ENCODE results near the gene TMED5. TPM values are rescaled to one million over a fixed set of nuclear protein-coding genes. Genes with fewer than 3 reads are reported as not detected.
"Not testable (repeated sequence)": the region's sequence is repeated elsewhere in the genome, so short reads cannot be mapped to it uniquely, and the experiment has no call there.

The TMED5 gene
- total and polyA plus RNA-seq, 12 donors: 8.5 to 181 (median 85.7) TPM

GRCh38 chr1:93164816-93165215 is 15.4 kb downstream of the TMED5 start:
- 89 to 96% (median 91%) methylated on average over 2 of the region's 2 CpGs for WGBS, 4 donors
- TF ChIP-seq CTCF (IDR thresholded peaks at IDR 0.05): no peak
- TF ChIP-seq POLR2A (IDR thresholded peaks at IDR 0.05): no peak
- H3K4me3 ChIP-seq: no peak overlapping the region
- intact Hi-C loops (cut with DNase I): no loop called here
- no peaks in the 10 kb centered on the region for H3K27me3 ChIP-seq
- H3K4me1 ChIP-seq (replicated peaks in 1 of 2): peaks cover 0 to 10% of the 10 kb centered on the region in 2 donors
- no peaks in the 10 kb centered on the region for H3K36me3 ChIP-seq (replicated peaks in 1 of 2)
- no peak for DNase-seq
- peaks cover 0 to 6% (median 0%) of the 10 kb centered on the region in 3 donors for H3K9me3 ChIP-seq (replicated peaks in 1 of 3)
- H3K27ac ChIP-seq: no peak overlapping the region

GRCh38 chr1:93163314-93163713 is 16.9 kb downstream of the TMED5 start:
- DNase-seq; H3K9me3 ChIP-seq (replicated peaks in 1 of 3); H3K4me3 ChIP-seq; H3K4me1 ChIP-seq (replicated peaks in 1 of 2); intact Hi-C loops (cut with DNase I); H3K27ac ChIP-seq; H3K27me3 ChIP-seq: not testable (repeated sequence)
- peaks cover 0 to 14% of the 10 kb centered on the region in 2 donors for H3K36me3 ChIP-seq (replicated peaks in 1 of 2)
- WGBS, 4 donors: 95 to 99% (median 96%) methylated on average over 8 of the region's 8 CpGs

DNA sequence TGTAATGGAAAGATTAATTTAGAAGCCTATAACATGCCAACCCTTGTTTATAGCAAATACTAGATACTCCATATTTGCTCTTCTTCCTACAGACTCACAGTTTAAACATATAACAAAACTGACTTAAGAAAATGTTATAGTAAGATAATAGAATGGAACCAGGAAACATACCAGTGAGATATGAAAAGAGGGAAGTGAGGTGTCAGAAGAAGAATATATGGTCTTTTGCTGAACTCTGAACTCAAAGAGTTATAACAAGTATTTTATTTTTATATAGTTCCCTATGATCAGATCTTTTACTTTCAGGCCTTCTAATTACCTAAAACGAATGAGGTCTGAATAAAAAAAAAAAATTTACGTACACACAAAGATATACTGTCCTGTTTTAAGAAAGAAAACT is 20.9 kb downstream of the TMED5 start:
- intact Hi-C loops (cut with DNase I): no loop called here
- Histone ChIP-seq H3K27me3 (no peaks in the 10 kb centered on the region), H3K27ac (no peak overlapping the region), H3K36me3 (replicated peaks in 1 of 2) (peaks cover 0 to 42% of the 10 kb centered on the region in 2 donors), H3K9me3 (replicated peaks in 1 of 3) (no peaks in the 10 kb centered on the region), H3K4me1 (replicated peaks in 1 of 2) (peaks cover 0 to 18% of the 10 kb centered on the region in 2 donors), H3K4me3 (no peak overlapping the region)
- TF ChIP-seq POLR2A (IDR thresholded peaks at IDR 0.05) (no peak), CTCF (IDR thresholded peaks at IDR 0.05) (no peak)
- DNase-seq: no peak
- 65 to 83% (median 72%) methylated on average over 2 of the region's 2 CpGs for WGBS, 4 donors

DNA sequence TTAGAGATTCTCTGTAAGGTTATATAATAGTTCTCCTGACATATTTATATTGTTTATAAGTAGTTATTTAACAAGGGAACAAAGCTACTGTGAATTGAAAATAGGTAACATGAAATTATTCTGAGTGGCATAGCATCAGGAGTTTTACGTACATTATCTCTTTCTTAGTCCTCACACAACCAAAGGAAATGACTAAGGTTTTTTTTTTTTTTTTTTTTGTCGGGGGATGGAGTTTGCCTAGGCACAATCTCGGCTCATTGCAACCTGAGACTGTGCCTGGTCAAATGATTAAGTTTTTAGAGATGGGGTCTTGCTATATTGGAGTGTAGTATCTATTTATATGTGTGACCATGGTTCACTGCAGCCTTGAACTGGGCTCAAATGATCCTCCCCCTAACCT is 24.9 kb downstream of the TMED5 start:
- Histone ChIP-seq H3K27ac (no peak overlapping the region), H3K9me3 (replicated peaks in 1 of 3) (no peaks in the 10 kb centered on the region), H3K4me3 (no peak overlapping the region), H3K4me1 (replicated peaks in 1 of 2) (peaks cover 0 to 9% of the 10 kb centered on the region in 2 donors), H3K36me3 (replicated peaks in 1 of 2) (peaks cover 0 to 56% of the 10 kb centered on the region in 2 donors), H3K27me3 (no peaks in the 10 kb centered on the region)
- intact Hi-C loops (cut with DNase I): no loop called here
- 37 to 62% (median 52%) methylated on average over 3 of the region's 3 CpGs for WGBS, 4 donors
- TF ChIP-seq POLR2A (IDR thresholded peaks at IDR 0.05): no peak
- TF ChIP-seq CTCF (IDR thresholded peaks at IDR 0.05): no peak
- no peak for DNase-seq

DNA sequence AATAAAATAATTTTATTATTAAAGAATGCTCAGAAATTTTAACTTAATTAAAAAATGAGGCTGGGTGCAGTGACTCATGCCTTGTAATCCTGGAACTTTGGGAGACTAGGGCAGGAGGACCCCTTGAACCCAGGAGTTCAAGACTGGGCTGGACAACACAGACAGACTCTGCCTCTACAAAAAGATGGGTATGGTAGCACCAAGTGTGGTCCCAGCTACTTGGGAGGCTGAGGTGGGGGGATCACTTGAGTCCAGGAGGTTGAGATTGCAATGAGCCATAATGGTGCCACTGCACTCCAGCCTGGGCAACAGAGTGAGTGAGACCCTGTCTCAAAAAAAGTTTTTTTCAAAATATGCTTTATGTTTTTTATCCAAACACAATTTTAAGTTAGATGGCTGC is 25.3 kb downstream of the TMED5 start:
- no peak overlapping the region for H3K27ac ChIP-seq
- H3K36me3 ChIP-seq (replicated peaks in 1 of 2): peaks cover 0 to 56% of the 10 kb centered on the region in 2 donors
- no peaks in the 10 kb centered on the region for H3K9me3 ChIP-seq (replicated peaks in 1 of 3)
- no peak for TF ChIP-seq CTCF (IDR thresholded peaks at IDR 0.05)
- no peak for TF ChIP-seq POLR2A (IDR thresholded peaks at IDR 0.05)
- no peak overlapping the region for H3K4me3 ChIP-seq
- H3K4me1 ChIP-seq (replicated peaks in 1 of 2): peaks cover 0 to 9% of the 10 kb centered on the region in 2 donors
- intact Hi-C loops (cut with DNase I): no loop called here
- DNase-seq: no peak
- no peaks in the 10 kb centered on the region for H3K27me3 ChIP-seq
